Measurements from ENCODE around the gene RBP2.

The RBP2 gene

GRCh38 chr3:139481116-139481515 lies 4.8 kb upstream of the RBP2 start:
- TF ChIP-seq ZFX (IDR thresholded peaks at IDR 0.05; ENCODE audit: borderline replicate concordance) (no peak), CTCF (IDR thresholded peaks at IDR 0.05) (no peak)
- H3K27ac ChIP-seq, result no peak overlapping the region

DNA sequence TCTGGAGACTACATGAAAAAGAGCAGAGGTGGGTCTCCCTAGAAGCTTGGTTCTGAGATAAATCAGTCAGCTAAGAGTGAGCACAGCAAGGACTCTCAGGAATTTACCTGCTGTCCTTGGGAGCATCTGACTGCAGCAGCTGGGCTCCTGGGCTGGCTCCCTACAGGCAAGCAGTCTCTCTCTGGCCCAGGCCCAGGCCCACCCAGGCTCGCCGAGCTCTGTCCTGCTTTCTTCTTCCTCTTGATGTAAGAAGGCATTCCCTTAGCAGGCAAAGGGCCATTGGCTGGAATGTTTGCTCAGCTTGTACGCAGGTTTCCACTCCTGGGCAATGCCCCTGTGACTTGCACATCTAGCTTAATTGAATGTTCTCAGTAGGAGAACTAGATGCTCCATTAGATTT lies 4.3 kb upstream of the RBP2 start:
- no peak for TF ChIP-seq CTCF (IDR thresholded peaks at IDR 0.05)
- TF ChIP-seq ZFX (IDR thresholded peaks at IDR 0.05; ENCODE audit: borderline replicate concordance), result no peak
- H3K27ac ChIP-seq, result no peak overlapping the region

- no peak overlapping the region for H3K27ac ChIP-seq
Observed at GRCh38 chr3:139477710-139478640, 1.7 kb upstream of the RBP2 start.

DNA sequence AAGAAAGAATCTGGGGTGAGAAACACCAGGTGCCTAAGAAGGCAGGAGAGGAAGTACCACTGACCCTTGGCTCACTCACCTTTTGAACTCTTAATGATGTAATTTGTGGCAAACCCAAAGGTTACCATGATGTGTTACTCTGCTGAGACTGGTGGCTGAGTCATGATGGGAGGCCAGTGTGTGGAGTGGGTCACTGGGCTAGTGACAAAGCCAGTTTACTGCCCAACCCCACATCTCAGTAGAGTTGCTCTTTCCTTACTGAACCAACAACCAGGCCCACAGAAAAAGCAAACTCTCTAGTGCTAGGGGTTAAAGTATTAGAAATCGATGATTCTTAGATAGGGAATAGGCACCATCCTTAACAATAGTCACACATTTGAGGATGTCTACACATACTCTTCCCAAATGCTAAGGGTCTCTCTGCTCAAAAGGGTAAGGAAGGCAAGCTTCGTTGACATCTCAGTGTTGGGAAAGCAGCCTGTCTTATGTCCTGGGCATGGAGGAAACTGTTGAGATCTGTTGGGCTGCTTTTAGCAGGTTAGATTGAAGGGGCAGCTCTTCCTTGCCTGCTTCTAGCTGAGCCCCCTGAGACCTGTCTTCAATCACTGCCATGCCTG lies 3.1 kb downstream of the RBP2 start:
- no peak overlapping the region for H3K27ac ChIP-seq
- TF ChIP-seq CTCF (IDR thresholded peaks at IDR 0.05) (no peak), ZFX (IDR thresholded peaks at IDR 0.05; ENCODE audit: borderline replicate concordance) (no peak)

More at GRCh38 chr3:139477710-139478640, 1.7 kb upstream of the RBP2 start:
- no peak for TF ChIP-seq ZFX (IDR thresholded peaks at IDR 0.05; ENCODE audit: borderline replicate concordance)
- TF ChIP-seq CTCF (IDR thresholded peaks at IDR 0.05), result no peak

DNA sequence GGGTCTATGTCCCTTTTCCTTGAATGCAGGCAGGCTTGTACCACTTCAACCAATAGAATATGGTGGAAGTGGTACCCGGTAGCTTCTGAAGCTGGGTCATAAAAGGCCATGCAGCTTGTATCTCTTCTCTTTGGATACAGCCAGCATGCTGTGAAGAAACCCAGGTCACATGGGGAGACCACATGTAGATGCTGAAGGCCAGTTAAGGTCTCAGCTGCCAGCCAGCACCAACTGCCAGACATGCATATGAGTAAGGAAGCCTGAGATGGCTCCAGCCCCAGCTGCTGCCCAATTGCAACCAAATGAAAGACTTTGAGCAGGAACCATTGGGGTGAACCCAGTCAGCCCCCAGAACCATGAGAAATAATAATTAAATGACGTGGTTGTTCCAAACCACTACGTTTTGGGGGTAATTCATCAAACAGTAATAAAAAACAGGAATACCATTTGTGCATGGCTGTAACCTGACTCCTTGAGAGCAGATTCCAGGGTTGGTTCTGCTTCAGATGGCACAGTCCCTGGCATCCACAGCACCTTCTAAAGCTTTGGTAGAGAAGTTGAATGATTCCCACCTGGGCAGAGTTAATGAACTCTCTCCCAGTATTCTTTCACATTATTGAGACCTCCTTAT lies 3.8 kb downstream of the RBP2 start:
- no peak for TF ChIP-seq ZFX (IDR thresholded peaks at IDR 0.05; ENCODE audit: borderline replicate concordance)
- no peak for TF ChIP-seq CTCF (IDR thresholded peaks at IDR 0.05)
- H3K27ac ChIP-seq, result no peak overlapping the region

DNA sequence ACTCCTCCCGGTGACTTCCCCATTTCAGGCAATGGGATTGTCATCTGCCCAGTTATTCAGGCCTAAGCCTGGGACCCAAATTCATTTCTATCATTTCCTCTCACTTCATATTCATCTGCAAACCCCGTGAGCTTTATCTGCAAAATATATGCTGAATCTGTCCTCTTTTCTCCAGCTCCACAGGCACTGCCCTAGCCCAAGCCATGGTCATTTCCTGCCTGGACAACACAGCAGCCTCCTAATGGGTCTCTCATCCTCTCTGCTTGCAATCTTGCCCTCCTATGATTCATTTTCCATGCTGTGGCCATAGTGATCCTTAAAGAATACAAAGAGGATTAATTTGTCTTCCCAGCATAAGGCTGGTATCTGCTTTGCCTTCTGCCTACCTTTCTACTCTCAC lies 6.1 kb downstream of the RBP2 start:
- H3K27ac ChIP-seq, result no peak overlapping the region
- TF ChIP-seq ZFX (IDR thresholded peaks at IDR 0.05; ENCODE audit: borderline replicate concordance) (no peak), CTCF (IDR thresholded peaks at IDR 0.05) (no peak)
